Heart left ventricle (tissue), 16 donors: ENCODE data around the gene GIPC1. TPM values are rescaled to one million over a fixed set of nuclear protein-coding genes. Genes with fewer than 3 reads are reported as not detected.

Source experiments
- ATAC-seq, 4 donors: fragments of 200-7000 bp; cut with Tn5 transposase; one replicate each; pipeline ENCODE4 v1.9.1; 2020 to 2022; ENCODE audit warnings: moderate library complexity in 4 of 4, mild to moderate bottlenecking in 3 of 4, moderate number of reproducible peaks in 1 of 4
- DNase-seq, 5 donors: peaks; one replicate each; pipeline ENCODE4 v3.0.0-alpha.2; 2020
- H3K27ac ChIP-seq, 12 donors: fragments of 200-600 bp; sonication (generic) in 4 of 12; one replicate each; pipeline versions ENCODE4 v1.5.0 to v1.8.0; 2016 to 2022; ENCODE audit warnings: mild to moderate bottlenecking in 2 of 12
- H3K27me3 ChIP-seq, 9 donors: fragments of 200-600 bp; sonication (generic) in 2 of 9; one replicate each; pipeline versions ENCODE4 v1.5.1 to v1.8.0; 2016 to 2022; ENCODE audit warnings: mild to moderate bottlenecking in 3 of 9
- H3K36me3 ChIP-seq, 9 donors: fragments of 200-600 bp; sonication (generic) in 2 of 9; one replicate each; pipeline versions ENCODE4 v1.5.0 to v1.8.0; 2018 to 2022; ENCODE audit warnings: mild to moderate bottlenecking in 2 of 9
- H3K4me1 ChIP-seq, 12 donors: fragments of 200-600 bp; sonication (generic) in 4 of 12; one replicate each; pipeline versions ENCODE4 v1.5.0 to v1.8.0; 2016 to 2022; ENCODE audit warnings: mild to moderate bottlenecking in 3 of 12
- H3K4me3 ChIP-seq, 12 donors: fragments of 200-600 bp; sonication (generic) in 4 of 12; one replicate each; pipeline versions ENCODE4 v1.5.0 to v1.8.0; 2017 to 2022; ENCODE audit warnings: mild to moderate bottlenecking in 9 of 12, moderate library complexity in 4 of 12
- H3K9me3 ChIP-seq, 12 donors: fragments of 200-600 bp; sonication (generic) in 4 of 12; one replicate each; pipeline versions ENCODE4 v1.5.0 to v1.8.0; 2016 to 2022; ENCODE audit warnings: mild to moderate bottlenecking in 1 of 12
- POLR2A ChIP-seq, 2 donors: fragments of 450-650 bp; IDR thresholded peaks; one replicate each; pipeline ENCODE4 v1.6.1; 2017; ENCODE audit warnings: antibody characterized with exemption in 2 of 2, mild to moderate bottlenecking in 2 of 2, moderate library complexity in 2 of 2
- WGBS, 4 donors: extraction: QIAGEN DNeasy Blood & Tissue Kit in 2 of 4; methylation state at CpG; one replicate each; pipeline versions ENCODE4 v1.1.5 to v1.1.7; 2013 to 2018; 5-methylcytosine and 5-hydroxymethylcytosine counted together
- intact Hi-C, 10 donors: fragments of 100-400 bp; cut with DNase I; formaldehyde crosslinking; loops; one replicate each; pipeline versions ENCODE4 v1.11.1 to v1.14.2; 2022
- polyA plus RNA-seq, 2 donors: library from polyadenylated mRNA; stranded (reverse); fragments of 200-250 nt; gene quantifications; one replicate each; pipeline ENCODE4 v1.2.3, GENCODE V29; 2013
- total RNA-seq, 9 donors: library from RNA; depleted of rRNA in 2 of 9; stranded (reverse); fragments of >200 nt in 2 of 9; fragmentation: NEBNext Ultra II Directional in 3 of 9; extraction: Animal tissue kit (Norgen Biotek cat#: 25700) in 3 of 9; gene quantifications; one replicate each; pipeline versions ENCODE4 v1.1.0 to v1.2.4, GENCODE V29; 2016 to 2023
- TF ChIP-seq, protein P1 (sequence below), 12 donors: fragments of 200-600 bp; sonication (generic) in 4 of 12; IDR thresholded peaks; one replicate each; pipeline versions ENCODE4 v1.5.0 to v1.8.0; 2018 to 2022; ENCODE audit warnings: antibody characterized with exemption in 12 of 12, mild to moderate bottlenecking in 5 of 12
- donor health status: ischemic (EF 13 %, LVEDD 7.1; RV severe dilation, severe dysfunction).
- donor health status: healthy with polysubstance abuse.
- donor health status: DM: no; HTN: yes; CAD: no.
- donor health status: DM: no; HTN: no; CAD: no.
- donor health status: ischemic (EF 25% LVEDD 6.9; RV normal size, moderate dysfunction).
- donor health status: ischemic (EF 25% LVEDD 5.7; RV mildly dilated, moderate dysfunction).
- donor health status: healthy.
- donor health status: DM: yes; HTN: yes; CAD: no.
- donor health status: ischemic (EF 35%, LVEDD 5.7; RV mildly dilated, moderate dysfunction).
- donor health status: nonischemic (EF 11% LVEDD 7.7; RV severe dilation, severe dysfunction).
- donor health status: DM: yes; HTN: yes; CAD: no.
- donor health status: PGD.
- donor health status: ischemic (EF 29% LVEDD 5.4; RV normal size, mild dysfunction).
- donor health status: nonischemic (EF 23%, LVEDD 6.1; RV moderate dilation, normal function).

Gene GIPC1
- total and polyA plus RNA-seq, 11 donors: 44.9 to 87.4 (median 49.7) TPM

DNA sequence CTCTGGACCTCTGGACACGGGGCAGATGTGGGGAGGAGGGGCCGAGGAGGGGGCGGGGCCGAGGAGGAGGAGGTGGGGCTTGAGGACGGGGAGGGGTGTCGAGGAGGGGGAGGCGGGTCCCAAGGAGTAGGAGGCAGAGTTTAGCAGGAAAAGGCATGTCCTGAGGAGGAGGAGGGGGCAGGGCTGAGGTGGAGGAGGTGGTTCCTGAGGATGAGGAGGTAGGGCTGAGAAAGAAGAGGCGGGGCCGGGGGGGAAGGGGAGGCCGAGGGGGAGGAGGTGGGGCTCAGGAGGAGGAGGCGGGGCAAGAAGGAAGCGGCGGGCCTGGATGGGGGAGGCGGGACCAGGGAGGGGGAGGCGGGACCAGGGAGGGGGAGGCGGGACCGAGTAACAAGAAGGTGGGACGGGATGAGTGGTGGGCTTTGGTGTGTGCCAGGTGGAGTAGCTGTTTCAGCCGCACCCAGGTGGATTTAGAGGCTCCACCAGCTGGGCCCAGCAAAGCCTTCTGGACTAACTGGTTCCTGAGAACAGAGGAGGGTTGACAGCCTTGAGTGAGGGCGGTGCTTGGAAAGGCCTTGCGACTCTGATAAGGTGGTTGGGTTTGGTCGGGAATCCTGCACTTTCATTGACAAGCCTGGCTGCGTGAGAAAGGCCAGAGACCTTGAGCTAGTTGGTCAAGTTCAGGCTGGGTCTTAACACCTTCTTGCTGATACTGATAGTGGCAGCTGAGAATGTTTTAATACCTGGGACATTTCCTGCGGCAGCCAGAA, 41.2 kb upstream of the GIPC1 start:
- intact Hi-C loops: no loop called here
- peak; percentile 67 to 85 (median 74) for DNase-seq
- TF ChIP-seq POLR2A (IDR thresholded peaks at IDR 0.05): no peak
- TF ChIP-seq, protein P1, sequence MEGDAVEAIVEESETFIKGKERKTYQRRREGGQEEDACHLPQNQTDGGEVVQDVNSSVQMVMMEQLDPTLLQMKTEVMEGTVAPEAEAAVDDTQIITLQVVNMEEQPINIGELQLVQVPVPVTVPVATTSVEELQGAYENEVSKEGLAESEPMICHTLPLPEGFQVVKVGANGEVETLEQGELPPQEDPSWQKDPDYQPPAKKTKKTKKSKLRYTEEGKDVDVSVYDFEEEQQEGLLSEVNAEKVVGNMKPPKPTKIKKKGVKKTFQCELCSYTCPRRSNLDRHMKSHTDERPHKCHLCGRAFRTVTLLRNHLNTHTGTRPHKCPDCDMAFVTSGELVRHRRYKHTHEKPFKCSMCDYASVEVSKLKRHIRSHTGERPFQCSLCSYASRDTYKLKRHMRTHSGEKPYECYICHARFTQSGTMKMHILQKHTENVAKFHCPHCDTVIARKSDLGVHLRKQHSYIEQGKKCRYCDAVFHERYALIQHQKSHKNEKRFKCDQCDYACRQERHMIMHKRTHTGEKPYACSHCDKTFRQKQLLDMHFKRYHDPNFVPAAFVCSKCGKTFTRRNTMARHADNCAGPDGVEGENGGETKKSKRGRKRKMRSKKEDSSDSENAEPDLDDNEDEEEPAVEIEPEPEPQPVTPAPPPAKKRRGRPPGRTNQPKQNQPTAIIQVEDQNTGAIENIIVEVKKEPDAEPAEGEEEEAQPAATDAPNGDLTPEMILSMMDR (IDR thresholded peaks at IDR 0.05): no peak
- WGBS, 4 donors: 20 to 25% (median 23%) methylated on average over 20 to 24 of the region's 24 CpGs
- H3K4me3 ChIP-seq: peak overlapping the region in 5 of 12 donors; percentile 10 to 35 (median 31)
- peak overlapping the region in 1 of 12 donors; percentile 52 for H3K27ac ChIP-seq
- no peaks in the 10 kb centered on the region for H3K9me3 ChIP-seq
- peaks cover 0 to 12% (median 0%) of the 10 kb centered on the region in 9 donors for H3K36me3 ChIP-seq
- H3K27me3 ChIP-seq: no peaks in the 10 kb centered on the region
- peak; percentile 13 to 84 (median 80) for ATAC-seq
- peaks cover 0 to 25% (median 10%) of the 10 kb centered on the region in 12 donors for H3K4me1 ChIP-seq

DNA sequence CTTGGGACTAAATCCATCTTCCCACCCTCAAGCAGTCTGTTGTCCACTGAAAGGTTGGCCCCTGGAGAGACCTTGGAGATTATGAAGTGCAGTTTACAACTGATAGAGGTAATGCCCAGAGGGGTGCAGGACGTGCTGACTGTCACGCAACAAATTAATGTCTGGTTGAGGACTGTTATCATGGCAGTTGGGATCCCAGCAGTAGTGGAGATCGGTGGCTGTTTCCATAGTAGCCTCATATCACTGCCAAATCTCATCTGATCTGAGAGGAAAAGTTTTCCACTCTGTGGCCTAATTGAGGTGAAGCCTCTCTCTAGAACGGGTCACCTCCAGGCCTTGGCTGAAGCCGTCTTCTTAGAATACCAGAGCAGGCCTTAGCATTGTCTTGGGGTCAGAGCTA, 37.5 kb upstream of the GIPC1 start:
- ATAC-seq (no peak), DNase-seq (no peak)
- WGBS, 4 donors: 80 to 91% (median 87%) methylated on average over 5 of the region's 5 CpGs
- Histone ChIP-seq H3K9me3 (no peaks in the 10 kb centered on the region), H3K27me3 (no peaks in the 10 kb centered on the region), H3K4me1 (peaks cover 0 to 48% (median 28%) of the 10 kb centered on the region in 12 donors), H3K36me3 (peaks cover 0 to 7% (median 0%) of the 10 kb centered on the region in 9 donors), H3K4me3 (no peak overlapping the region), H3K27ac (peak overlapping the region in 4 of 12 donors; percentile 56 to 79 (median 72))
- TF ChIP-seq, protein P1 (IDR thresholded peaks at IDR 0.05): no peak
- no peak for TF ChIP-seq POLR2A (IDR thresholded peaks at IDR 0.05)
- intact Hi-C loops: no loop called here

DNA sequence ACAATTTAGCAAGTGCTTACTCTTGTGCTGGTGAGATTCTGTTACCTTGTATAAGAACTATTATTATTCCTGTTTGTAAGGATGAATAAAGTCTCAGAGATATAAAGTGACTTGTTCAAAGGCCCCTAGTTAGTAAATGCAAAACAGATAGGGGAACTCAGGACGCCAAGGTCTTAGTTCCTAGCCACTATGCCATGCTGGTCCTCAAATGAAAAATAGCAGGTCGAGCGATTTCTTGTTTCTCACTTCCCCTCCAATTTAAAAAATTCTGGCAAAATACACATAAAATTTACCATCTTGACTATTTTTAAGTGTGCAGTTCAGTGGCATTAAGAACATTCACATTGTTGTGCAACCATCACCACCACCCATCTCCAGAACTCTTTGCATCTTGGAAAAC, 34.6 kb upstream of the GIPC1 start:
- H3K4me3 ChIP-seq: peak overlapping the region in 10 of 12 donors; percentile 57 to 91 (median 74)
- intact Hi-C loops: no loop called here
- peaks cover 0 to 7% (median 0%) of the 10 kb centered on the region in 9 donors for H3K36me3 ChIP-seq
- H3K27me3 ChIP-seq: no peaks in the 10 kb centered on the region
- peak overlapping the region in 7 of 12 donors; percentile 82 to 95 (median 90) for H3K27ac ChIP-seq
- ATAC-seq (no peak), DNase-seq (no peak)
- WGBS, 4 donors: 65 to 74% (median 70%) methylated on average over 3 of the region's 3 CpGs
- no peaks in the 10 kb centered on the region for H3K9me3 ChIP-seq
- no peak for TF ChIP-seq POLR2A (IDR thresholded peaks at IDR 0.05)
- TF ChIP-seq, protein P1 (IDR thresholded peaks at IDR 0.05): no peak
- peaks cover 0 to 40% (median 24%) of the 10 kb centered on the region in 12 donors for H3K4me1 ChIP-seq

DNA sequence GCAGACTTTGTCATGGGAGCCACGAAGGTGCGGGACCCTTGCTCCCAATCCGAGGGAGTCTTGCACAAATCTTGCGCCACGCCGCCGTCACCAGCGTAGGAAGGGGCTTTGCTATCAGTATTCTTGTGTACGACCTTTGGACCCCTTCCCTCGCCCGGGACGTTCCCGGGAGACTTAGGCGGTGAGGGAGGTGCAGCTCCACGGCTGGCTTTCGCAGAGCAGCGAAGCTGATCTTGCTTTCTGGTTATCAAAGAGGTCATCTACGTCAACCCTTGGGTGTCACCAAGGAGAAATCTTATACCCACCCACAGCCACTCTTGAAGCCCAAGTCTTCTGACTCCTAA, 34.0 kb upstream of the GIPC1 start:
- DNase-seq (no peak), ATAC-seq (peak in 1 of 4 donors; percentile 0)
- WGBS, 4 donors: 0% methylated on average over 15 to 18 of the region's 18 CpGs
- Histone ChIP-seq H3K36me3 (peaks cover 0 to 7% (median 0%) of the 10 kb centered on the region in 9 donors), H3K9me3 (no peaks in the 10 kb centered on the region), H3K4me3 (peak overlapping the region; percentile 57 to 91 (median 74)), H3K27ac (peak overlapping the region; percentile 70 to 95 (median 86)), H3K27me3 (no peaks in the 10 kb centered on the region), H3K4me1 (peaks cover 0 to 40% (median 24%) of the 10 kb centered on the region in 12 donors)
- intact Hi-C loops: no loop called here
- TF ChIP-seq, protein P1 (IDR thresholded peaks at IDR 0.05): no peak
- TF ChIP-seq POLR2A (IDR thresholded peaks at IDR 0.05): no peak
